Ascending aorta (tissue), 2 donors: Measurements from ENCODE around the gene LDLRAD4. TPM values are rescaled to one million over a fixed set of nuclear protein-coding genes. Genes with fewer than 3 reads are reported as not detected.

Experiments used
- DNase-seq, 2 donors: peaks; one replicate each; pipeline ENCODE4 v3.0.0-alpha.2; 2019; ENCODE audit warnings: low spot score in 2 of 2
- H3K27ac ChIP-seq, 2 donors: fragments of 200-600 bp; sonication (generic); one replicate each; pipeline ENCODE4 v1.5.1; 2016 to 2017; ENCODE audit warnings: mild to moderate bottlenecking in 1 of 2
- H3K27me3 ChIP-seq: fragments of 200-600 bp; sonication (generic); one replicate; pipeline ENCODE4 v1.5.1; 2017
- H3K36me3 ChIP-seq, 2 donors: fragments of 200-600 bp; sonication (generic); one replicate each; pipeline ENCODE4 v1.5.1; 2016
- H3K4me1 ChIP-seq, 2 donors: fragments of 200-600 bp; sonication (generic); one replicate each; pipeline ENCODE4 v1.5.1; 2016 to 2017; ENCODE audit warnings: mild to moderate bottlenecking in 1 of 2
- H3K4me3 ChIP-seq, 2 donors: fragments of 200-600 bp; sonication (generic); one replicate each; pipeline ENCODE4 v1.5.1; 2016 to 2017; ENCODE audit warnings: mild to moderate bottlenecking in 1 of 2
- H3K9me3 ChIP-seq, 2 donors: fragments of 200-600 bp; sonication (generic); one replicate each; pipeline ENCODE4 v1.5.1; 2016
- intact Hi-C: fragments of 100-400 bp; cut with DNase I; formaldehyde crosslinking; loops from one replicate; pipeline ENCODE4 v1.15.1; 2023
- total RNA-seq: library from RNA; depleted of rRNA; stranded (reverse); fragments of >200 nt; gene quantifications from one replicate; pipeline ENCODE4 v1.1.0, GENCODE V29; 2016
- TF ChIP-seq, protein P1 (sequence below), 3 experiments: fragments of 200-600 bp in 2 of 3; fragments of 450-650 bp in 1 of 3; sonication (generic) in 2 of 3; IDR thresholded peaks; one replicate each; pipeline ENCODE4 v1.5.1; 2016 to 2019; ENCODE audit warnings: antibody characterized with exemption in 3 of 3, mild to moderate bottlenecking in 1 of 3, moderate library complexity in 1 of 3

The LDLRAD4 gene
- total RNA-seq, 1 donor from 2014 or later = 21.0 TPM

DNA sequence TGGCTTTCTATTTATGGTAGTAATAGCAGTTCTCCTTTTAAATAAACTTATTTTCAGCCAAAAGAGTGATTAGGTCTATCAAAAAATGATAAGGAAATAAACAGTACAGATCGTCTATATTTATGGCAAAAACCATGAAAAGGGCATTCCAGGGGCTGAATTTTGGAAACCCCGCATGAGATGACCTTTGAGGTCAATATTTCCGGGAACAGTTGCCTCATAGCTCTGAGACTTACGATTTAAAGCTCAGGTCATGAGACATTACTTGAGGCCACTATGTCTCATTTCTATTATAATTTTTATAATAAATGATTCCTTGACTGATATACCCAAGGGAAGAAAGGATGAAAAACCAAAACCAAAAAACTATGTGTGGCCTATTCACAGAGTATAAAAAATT, 101.1 kb downstream of the LDLRAD4 start:
- no peak for DNase-seq
- TF ChIP-seq, protein P1, sequence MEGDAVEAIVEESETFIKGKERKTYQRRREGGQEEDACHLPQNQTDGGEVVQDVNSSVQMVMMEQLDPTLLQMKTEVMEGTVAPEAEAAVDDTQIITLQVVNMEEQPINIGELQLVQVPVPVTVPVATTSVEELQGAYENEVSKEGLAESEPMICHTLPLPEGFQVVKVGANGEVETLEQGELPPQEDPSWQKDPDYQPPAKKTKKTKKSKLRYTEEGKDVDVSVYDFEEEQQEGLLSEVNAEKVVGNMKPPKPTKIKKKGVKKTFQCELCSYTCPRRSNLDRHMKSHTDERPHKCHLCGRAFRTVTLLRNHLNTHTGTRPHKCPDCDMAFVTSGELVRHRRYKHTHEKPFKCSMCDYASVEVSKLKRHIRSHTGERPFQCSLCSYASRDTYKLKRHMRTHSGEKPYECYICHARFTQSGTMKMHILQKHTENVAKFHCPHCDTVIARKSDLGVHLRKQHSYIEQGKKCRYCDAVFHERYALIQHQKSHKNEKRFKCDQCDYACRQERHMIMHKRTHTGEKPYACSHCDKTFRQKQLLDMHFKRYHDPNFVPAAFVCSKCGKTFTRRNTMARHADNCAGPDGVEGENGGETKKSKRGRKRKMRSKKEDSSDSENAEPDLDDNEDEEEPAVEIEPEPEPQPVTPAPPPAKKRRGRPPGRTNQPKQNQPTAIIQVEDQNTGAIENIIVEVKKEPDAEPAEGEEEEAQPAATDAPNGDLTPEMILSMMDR (IDR thresholded peaks at IDR 0.05) = no peak
- Histone ChIP-seq H3K27ac (peak overlapping the region; percentile 83 to 85), H3K36me3 (peaks cover 0 to 4% of the 10 kb centered on the region in 2 donors), H3K9me3 (peaks cover 0 to 10% of the 10 kb centered on the region in 2 donors), H3K27me3 (no peaks in the 10 kb centered on the region), H3K4me1 (peaks cover 0 to 29% of the 10 kb centered on the region in 2 donors), H3K4me3 (peak overlapping the region in 1 of 2 donors; percentile 1)
- intact Hi-C loops = loop anchor here (2.0 to 5.0 kb wide), 7 partner anchors 59 to 183 kb away; partner anchors contain the start of gene LDLRAD4

DNA sequence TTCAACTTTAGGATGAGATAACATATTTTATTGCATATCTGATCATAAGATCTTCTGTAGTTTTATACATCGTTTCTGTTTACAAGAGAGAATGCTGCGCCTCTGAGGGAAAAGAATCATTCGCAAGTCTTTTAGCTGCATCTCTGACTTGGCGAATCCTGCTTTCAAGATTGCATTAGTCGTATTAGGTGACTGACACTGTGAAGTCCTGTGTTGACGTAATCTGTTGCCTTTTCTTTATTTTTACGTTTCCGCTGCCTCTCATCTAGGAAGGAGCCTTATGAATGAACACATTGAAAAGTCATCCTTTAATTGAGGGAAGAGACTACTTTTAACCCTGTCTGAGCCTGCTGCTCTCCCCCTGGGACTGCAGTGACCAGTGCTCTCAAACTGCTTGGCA, 101.5 kb downstream of the LDLRAD4 start:
- H3K36me3 ChIP-seq = peaks cover 0 to under 1% of the 10 kb centered on the region in 2 donors
- intact Hi-C loops = loop anchor here (2.0 to 5.0 kb wide), 5 partner anchors 83 to 182 kb away; partner anchors contain the start of gene LDLRAD4
- H3K27ac ChIP-seq = peak overlapping the region; percentile 83 to 85
- DNase-seq = no peak
- H3K4me3 ChIP-seq = no peak overlapping the region
- peaks cover 0 to 10% of the 10 kb centered on the region in 2 donors for H3K9me3 ChIP-seq
- H3K4me1 ChIP-seq = peaks cover 0 to 29% of the 10 kb centered on the region in 2 donors
- no peaks in the 10 kb centered on the region for H3K27me3 ChIP-seq
- TF ChIP-seq, protein P1 (IDR thresholded peaks at IDR 0.05) = no peak

DNA sequence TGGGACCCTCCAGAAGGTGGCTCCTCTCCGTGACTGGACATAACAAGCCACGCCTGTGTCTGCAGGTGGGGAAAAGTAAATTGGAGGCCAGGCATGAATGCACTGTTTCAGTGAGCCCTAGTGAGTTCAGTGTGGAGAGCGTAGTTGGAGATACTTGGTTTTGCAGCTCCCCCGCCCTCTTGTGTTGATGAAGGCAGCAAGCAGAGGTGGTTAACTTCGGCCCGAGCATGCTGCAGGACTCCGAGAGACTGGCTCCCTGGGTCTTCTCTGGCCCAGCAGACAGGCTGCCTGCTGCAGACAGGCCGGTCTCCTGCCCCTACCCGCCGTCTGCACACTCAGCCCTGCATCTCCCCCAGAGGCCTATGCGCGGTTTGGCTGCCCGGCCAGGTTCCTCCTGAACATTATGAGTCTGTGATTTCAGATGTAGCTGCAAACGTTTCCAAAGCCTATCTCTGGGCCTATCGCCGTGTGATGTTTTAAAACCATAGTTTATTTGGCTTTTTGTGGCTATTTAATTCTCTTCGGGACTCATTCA, 102.4 kb downstream of the LDLRAD4 start:
- Histone ChIP-seq H3K9me3 (peaks cover 0 to 6% of the 10 kb centered on the region in 2 donors), H3K27ac (peak overlapping the region; percentile 83 to 85), H3K4me3 (no peak overlapping the region), H3K4me1 (peaks cover 0 to 29% of the 10 kb centered on the region in 2 donors), H3K27me3 (no peaks in the 10 kb centered on the region), H3K36me3 (no peaks in the 10 kb centered on the region)
- intact Hi-C loops = loop anchor here (2.0 to 5.0 kb wide), 5 partner anchors 84 to 181 kb away; partner anchors contain the start of gene LDLRAD4
- DNase-seq = no peak
- TF ChIP-seq, protein P1 (IDR thresholded peaks at IDR 0.05) = no peak

DNA sequence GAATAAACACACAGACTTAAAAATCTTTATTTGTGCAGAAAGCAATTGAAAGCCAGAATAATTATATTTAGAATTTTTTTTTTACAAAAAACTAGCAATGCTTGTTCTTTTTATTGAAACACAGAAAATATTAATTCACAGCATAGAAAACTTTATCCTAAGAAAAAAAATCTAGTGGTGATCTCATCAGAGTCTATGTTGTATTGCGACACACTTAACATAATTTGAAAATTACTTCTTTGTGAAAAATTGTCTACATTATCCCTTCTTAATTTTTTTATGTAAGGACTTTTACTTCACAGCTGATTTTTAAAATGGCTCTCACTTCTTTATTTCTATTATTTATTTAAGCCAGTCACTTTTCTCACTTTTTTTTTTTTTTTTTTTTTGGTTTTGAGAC, 103.4 kb downstream of the LDLRAD4 start:
- Histone ChIP-seq H3K27me3 (no peaks in the 10 kb centered on the region), H3K27ac (no peak overlapping the region), H3K9me3 (no peaks in the 10 kb centered on the region), H3K36me3 (no peaks in the 10 kb centered on the region), H3K4me3 (no peak overlapping the region), H3K4me1 (peaks cover 0 to 29% of the 10 kb centered on the region in 2 donors)
- no peak for DNase-seq
- intact Hi-C loops = loop anchor here (2.0 to 5.0 kb wide), 5 partner anchors 85 to 180 kb away; partner anchors contain the start of gene LDLRAD4
- TF ChIP-seq, protein P1 (IDR thresholded peaks at IDR 0.05) = no peak

DNA sequence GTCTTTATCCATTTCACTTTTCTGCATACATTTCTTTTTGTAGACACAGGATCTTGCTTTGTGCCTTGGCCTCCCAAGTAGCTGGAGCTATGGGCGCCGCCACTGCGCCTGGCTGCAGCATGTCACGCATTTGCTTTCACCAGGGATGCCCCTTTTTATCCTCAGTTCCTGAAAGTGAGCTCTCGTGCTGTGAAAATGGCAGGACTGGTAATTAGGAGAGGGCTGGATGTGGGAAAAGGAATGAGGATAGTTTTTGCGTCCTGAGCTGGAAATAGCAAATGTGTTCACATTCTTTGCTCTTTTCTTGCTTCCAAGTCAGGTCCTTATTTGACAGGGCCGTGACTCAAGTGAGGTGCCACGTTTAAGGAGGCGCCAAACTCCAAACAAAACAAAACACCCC, 104.6 kb downstream of the LDLRAD4 start:
- intact Hi-C loops = loop anchor here (5.0 kb wide), 4 partner anchors 86 to 179 kb away; no protein-coding TSS in a partner anchor

More for the DNA sequence above, 104.6 kb downstream of the LDLRAD4 start:
- Histone ChIP-seq H3K9me3 (no peaks in the 10 kb centered on the region), H3K27me3 (no peaks in the 10 kb centered on the region), H3K4me3 (no peak overlapping the region), H3K4me1 (peaks cover 0 to 29% of the 10 kb centered on the region in 2 donors), H3K36me3 (no peaks in the 10 kb centered on the region), H3K27ac (peak overlapping the region; percentile 49 to 69)
- TF ChIP-seq, protein P1 (IDR thresholded peaks at IDR 0.05) = no peak
- no peak for DNase-seq
